Body of pancreas (tissue), 4 donors: ENCODE data around the gene AUTS2. TPM values are rescaled to one million over a fixed set of nuclear protein-coding genes. Genes with fewer than 3 reads are reported as not detected.

Experiments
- ATAC-seq: fragments of 150-250 bp; one replicate; pipeline ENCODE4 v1.9.1; 2016
- DNase-seq, 4 donors: peaks; one replicate each; pipeline ENCODE4 v3.0.0-alpha.2; 2019
- H3K27ac ChIP-seq, 4 donors: fragments of 200-600 bp; sonication (generic); 1 replicate in 3 of 4; 2 replicates in 1 of 4; pipeline versions ENCODE4 v1.5.1 to v1.6.1; 2016 to 2019; ENCODE audit warnings: mild to moderate bottlenecking in 1 of 4, mixed read lengths in 1 of 4, moderate library complexity in 1 of 4
- H3K27me3 ChIP-seq, 2 donors: fragments of 200-600 bp; sonication (generic); one replicate each; pipeline ENCODE4 v1.6.0; 2016; ENCODE audit warnings: mild to moderate bottlenecking in 1 of 2
- H3K36me3 ChIP-seq, 2 donors: fragments of 200-600 bp; sonication (generic); replicated peaks in 1 of 2; 2 replicates each; pipeline ENCODE4 v1.5.1; 2016; ENCODE audit warnings: low read depth in 2 of 2; ENCODE audit not compliant: insufficient read depth in 1 of 2
- H3K4me1 ChIP-seq: fragments of 200-600 bp; sonication (generic); one replicate; pipeline ENCODE4 v1.6.0; 2016
- H3K4me3 ChIP-seq, 2 donors: fragments of 200-600 bp; sonication (generic); 1 replicate in 1 of 2; 2 replicates in 1 of 2; pipeline ENCODE4 v1.5.1; 2016 to 2019
- H3K9me3 ChIP-seq, 3 donors: fragments of 200-600 bp; sonication (generic); 1 replicate in 2 of 3; 2 replicates in 1 of 3; pipeline ENCODE4 v1.5.1; 2016
- CTCF ChIP-seq, 7 experiments: fragments of 450-650 bp in 4 of 7; fragments of 200-600 bp in 3 of 7; sonication (generic) in 3 of 7; IDR thresholded peaks; one replicate each; pipeline ENCODE4 v1.5.1; 2016 to 2019; ENCODE audit warnings: antibody characterized with exemption in 7 of 7
- POLR2A ChIP-seq, 3 donors: fragments of 450-650 bp; IDR thresholded peaks; one replicate each; pipeline ENCODE4 v1.6.1; 2016; ENCODE audit warnings: antibody characterized with exemption in 3 of 3, mild to moderate bottlenecking in 2 of 3
- WGBS, 2 donors: methylation state at CpG; one replicate each; pipeline ENCODE4 v1.1.5; 2017; 5-methylcytosine and 5-hydroxymethylcytosine counted together
- intact Hi-C: fragments of 100-400 bp; cut with DNase I; formaldehyde crosslinking; loops from one replicate; pipeline ENCODE4 v1.15.1; 2023
- total RNA-seq, 2 donors: library from RNA; depleted of rRNA; stranded (reverse); fragments of >200 nt; gene quantifications; one replicate each; pipeline ENCODE4 v1.1.0, GENCODE V29; 2016

AUTS2 gene
- total RNA-seq, 2 donors from 2014 or later: 11.7 to 18.5 TPM

- DNase-seq: no peak
- WGBS, 2 donors: 52 to 56% methylated on average over 2 of the region's 2 CpGs
- TF ChIP-seq POLR2A (IDR thresholded peaks at IDR 0.05) (no peak), CTCF (IDR thresholded peaks at IDR 0.05) (no peak)
Measured at GRCh38 chr7:69849268-69849667, 251.0 kb downstream of the AUTS2 start.

GRCh38 chr7:69857014-69857413 lies 258.7 kb downstream of the AUTS2 start:
- 82 to 85% methylated on average over 6 of the region's 6 CpGs for WGBS, 2 donors
- Histone ChIP-seq H3K27ac (no peak overlapping the region), H3K9me3 (no peaks in the 10 kb centered on the region), H3K4me3 (no peak overlapping the region), H3K36me3 (no peaks in the 10 kb centered on the region), H3K27me3 (no peaks in the 10 kb centered on the region), H3K4me1 (no peaks in the 10 kb centered on the region)
- DNase-seq (no peak), ATAC-seq (no peak)
- TF ChIP-seq POLR2A (IDR thresholded peaks at IDR 0.05) (no peak), CTCF (IDR thresholded peaks at IDR 0.05) (no peak)
- intact Hi-C loops: no loop called here

More at GRCh38 chr7:69849268-69849667, 251.0 kb downstream of the AUTS2 start:
- Histone ChIP-seq H3K27me3 (no peaks in the 10 kb centered on the region), H3K36me3 (no peaks in the 10 kb centered on the region), H3K4me1 (no peaks in the 10 kb centered on the region), H3K9me3 (no peaks in the 10 kb centered on the region), H3K27ac (no peak overlapping the region), H3K4me3 (no peak overlapping the region)
- intact Hi-C loops: no loop called here
- no peak for ATAC-seq

- H3K36me3 ChIP-seq: no peaks in the 10 kb centered on the region
- no peaks in the 10 kb centered on the region for H3K27me3 ChIP-seq
- no peaks in the 10 kb centered on the region for H3K4me1 ChIP-seq
- intact Hi-C loops: no loop called here
- no peak overlapping the region for H3K27ac ChIP-seq
- DNase-seq: no peak
- H3K4me3 ChIP-seq: no peak overlapping the region
- 91 to 96% methylated on average over 1 of the region's 1 CpG for WGBS, 2 donors
- TF ChIP-seq CTCF (IDR thresholded peaks at IDR 0.05) (no peak), POLR2A (IDR thresholded peaks at IDR 0.05) (no peak)
- no peaks in the 10 kb centered on the region for H3K9me3 ChIP-seq
- ATAC-seq: no peak
Measured at GRCh38 chr7:69858471-69858870, 260.2 kb downstream of the AUTS2 start.

GRCh38 chr7:69859342-69859741 lies 261.1 kb downstream of the AUTS2 start:
- TF ChIP-seq CTCF (IDR thresholded peaks at IDR 0.05): no peak
- no peak for TF ChIP-seq POLR2A (IDR thresholded peaks at IDR 0.05)
- ATAC-seq: no peak
- H3K27me3 ChIP-seq: no peaks in the 10 kb centered on the region
- intact Hi-C loops: no loop called here
- H3K36me3 ChIP-seq: no peaks in the 10 kb centered on the region
- WGBS, 2 donors: 15 to 27% methylated on average over 1 of the region's 1 CpG
- H3K4me3 ChIP-seq: no peak overlapping the region
- H3K27ac ChIP-seq: no peak overlapping the region
- no peak for DNase-seq
- no peaks in the 10 kb centered on the region for H3K4me1 ChIP-seq
- no peaks in the 10 kb centered on the region for H3K9me3 ChIP-seq

GRCh38 chr7:69860486-69860885 lies 262.2 kb downstream of the AUTS2 start:
- H3K9me3 ChIP-seq: no peaks in the 10 kb centered on the region
- intact Hi-C loops: no loop called here
- ATAC-seq: no peak
- H3K4me1 ChIP-seq: no peaks in the 10 kb centered on the region
- no peaks in the 10 kb centered on the region for H3K27me3 ChIP-seq
- H3K4me3 ChIP-seq: no peak overlapping the region
- no peaks in the 10 kb centered on the region for H3K36me3 ChIP-seq
- DNase-seq: peak in 1 of 4 donors; percentile 18
- no peak overlapping the region for H3K27ac ChIP-seq
- TF ChIP-seq POLR2A (IDR thresholded peaks at IDR 0.05) (no peak), CTCF (IDR thresholded peaks at IDR 0.05) (no peak)
- 24 to 36% methylated on average over 3 of the region's 3 CpGs for WGBS, 2 donors
